Measurements from ENCODE around the gene ZNF835. TPM values are rescaled to one million over a fixed set of nuclear protein-coding genes. Genes with fewer than 3 reads are reported as not detected.

Gene ZNF835
- polyA plus RNA-seq, 1 donor from 2014 or later = not detected

DNA sequence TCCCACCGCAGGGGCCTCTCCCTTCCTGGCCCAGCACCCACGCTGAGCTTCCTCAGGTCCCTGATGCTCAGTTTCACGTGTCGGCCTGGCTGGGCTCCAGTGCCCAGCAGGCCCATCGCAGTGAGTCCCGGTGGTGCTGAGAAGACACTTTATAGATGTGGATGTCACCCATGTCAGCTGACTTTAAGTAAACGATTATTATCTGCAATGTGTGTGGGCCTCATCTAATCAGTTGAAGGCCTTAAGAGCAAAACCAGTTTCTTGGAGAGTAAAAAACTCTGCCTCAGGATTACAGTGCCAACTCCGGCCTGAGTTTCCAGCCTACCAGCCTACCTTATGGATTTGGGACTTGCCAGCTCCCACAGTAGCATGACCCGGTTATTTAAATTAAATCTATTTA lies 45.8 kb downstream of the ZNF835 start:
- Histone ChIP-seq H3K9me2 (ENCODE audit: insufficient read depth, low read length) (no peaks in the 10 kb centered on the region), H3K36me3 (ENCODE audit: insufficient read depth, low read length) (peaks cover 36% of the 10 kb centered on the region), H3K27ac (ENCODE audit: low read length) (no peak overlapping the region), H2AFZ (ENCODE audit: low read depth, low read length) (no peak overlapping the region), H3K9me3 (ENCODE audit: low read length) (peaks cover 44% of the 10 kb centered on the region), H3F3A (ENCODE audit: insufficient read depth, low read length, poor library complexity, severe bottlenecking) (no peaks in the 10 kb centered on the region), H3K4me2 (ENCODE audit: low read length) (no peak overlapping the region), H3K9ac (ENCODE audit: low read length) (no peak overlapping the region), H3K79me2 (replicated peaks; ENCODE audit: insufficient read depth, low read length) (no peaks in the 10 kb centered on the region), H3K4me3 (ENCODE audit: low read length) (no peak overlapping the region), H3K27me3 (ENCODE audit: insufficient read depth, low read depth, low read length) (no peaks in the 10 kb centered on the region), H4K20me1 (ENCODE audit: insufficient read depth) (no peaks in the 10 kb centered on the region)
- TF ChIP-seq MXI1 (conservative IDR thresholded peaks at IDR 0.05; ENCODE audit: poor library complexity, severe bottlenecking) = no peak
- no peak for TF ChIP-seq TAF1 (IDR thresholded peaks at IDR 0.05; ENCODE audit: low read depth)
- TF ChIP-seq, protein P1, sequence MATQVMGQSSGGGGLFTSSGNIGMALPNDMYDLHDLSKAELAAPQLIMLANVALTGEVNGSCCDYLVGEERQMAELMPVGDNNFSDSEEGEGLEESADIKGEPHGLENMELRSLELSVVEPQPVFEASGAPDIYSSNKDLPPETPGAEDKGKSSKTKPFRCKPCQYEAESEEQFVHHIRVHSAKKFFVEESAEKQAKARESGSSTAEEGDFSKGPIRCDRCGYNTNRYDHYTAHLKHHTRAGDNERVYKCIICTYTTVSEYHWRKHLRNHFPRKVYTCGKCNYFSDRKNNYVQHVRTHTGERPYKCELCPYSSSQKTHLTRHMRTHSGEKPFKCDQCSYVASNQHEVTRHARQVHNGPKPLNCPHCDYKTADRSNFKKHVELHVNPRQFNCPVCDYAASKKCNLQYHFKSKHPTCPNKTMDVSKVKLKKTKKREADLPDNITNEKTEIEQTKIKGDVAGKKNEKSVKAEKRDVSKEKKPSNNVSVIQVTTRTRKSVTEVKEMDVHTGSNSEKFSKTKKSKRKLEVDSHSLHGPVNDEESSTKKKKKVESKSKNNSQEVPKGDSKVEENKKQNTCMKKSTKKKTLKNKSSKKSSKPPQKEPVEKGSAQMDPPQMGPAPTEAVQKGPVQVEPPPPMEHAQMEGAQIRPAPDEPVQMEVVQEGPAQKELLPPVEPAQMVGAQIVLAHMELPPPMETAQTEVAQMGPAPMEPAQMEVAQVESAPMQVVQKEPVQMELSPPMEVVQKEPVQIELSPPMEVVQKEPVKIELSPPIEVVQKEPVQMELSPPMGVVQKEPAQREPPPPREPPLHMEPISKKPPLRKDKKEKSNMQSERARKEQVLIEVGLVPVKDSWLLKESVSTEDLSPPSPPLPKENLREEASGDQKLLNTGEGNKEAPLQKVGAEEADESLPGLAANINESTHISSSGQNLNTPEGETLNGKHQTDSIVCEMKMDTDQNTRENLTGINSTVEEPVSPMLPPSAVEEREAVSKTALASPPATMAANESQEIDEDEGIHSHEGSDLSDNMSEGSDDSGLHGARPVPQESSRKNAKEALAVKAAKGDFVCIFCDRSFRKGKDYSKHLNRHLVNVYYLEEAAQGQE (IDR thresholded peaks at IDR 0.05; ENCODE audit: borderline replicate concordance) = no peak
- no peak for TF ChIP-seq EZH2 (IDR thresholded peaks at IDR 0.05; ENCODE audit: borderline replicate concordance, insufficient read depth, low read length, poor library complexity, severe bottlenecking)
- TF ChIP-seq EP300 (conservative IDR thresholded peaks at IDR 0.05; ENCODE audit: poor library complexity, severe bottlenecking) = no peak
- TF ChIP-seq, protein P2, sequence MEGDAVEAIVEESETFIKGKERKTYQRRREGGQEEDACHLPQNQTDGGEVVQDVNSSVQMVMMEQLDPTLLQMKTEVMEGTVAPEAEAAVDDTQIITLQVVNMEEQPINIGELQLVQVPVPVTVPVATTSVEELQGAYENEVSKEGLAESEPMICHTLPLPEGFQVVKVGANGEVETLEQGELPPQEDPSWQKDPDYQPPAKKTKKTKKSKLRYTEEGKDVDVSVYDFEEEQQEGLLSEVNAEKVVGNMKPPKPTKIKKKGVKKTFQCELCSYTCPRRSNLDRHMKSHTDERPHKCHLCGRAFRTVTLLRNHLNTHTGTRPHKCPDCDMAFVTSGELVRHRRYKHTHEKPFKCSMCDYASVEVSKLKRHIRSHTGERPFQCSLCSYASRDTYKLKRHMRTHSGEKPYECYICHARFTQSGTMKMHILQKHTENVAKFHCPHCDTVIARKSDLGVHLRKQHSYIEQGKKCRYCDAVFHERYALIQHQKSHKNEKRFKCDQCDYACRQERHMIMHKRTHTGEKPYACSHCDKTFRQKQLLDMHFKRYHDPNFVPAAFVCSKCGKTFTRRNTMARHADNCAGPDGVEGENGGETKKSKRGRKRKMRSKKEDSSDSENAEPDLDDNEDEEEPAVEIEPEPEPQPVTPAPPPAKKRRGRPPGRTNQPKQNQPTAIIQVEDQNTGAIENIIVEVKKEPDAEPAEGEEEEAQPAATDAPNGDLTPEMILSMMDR (IDR thresholded peaks at IDR 0.05; ENCODE audit: poor library complexity, severe bottlenecking) = no peak
- TF ChIP-seq RAD21 (conservative IDR thresholded peaks at IDR 0.05) = no peak
- TF ChIP-seq SMC3 (conservative IDR thresholded peaks at IDR 0.05; ENCODE audit: poor library complexity) = no peak
- TF ChIP-seq POLR2AphosphoS5 (IDR thresholded peaks at IDR 0.05) = no peak

DNA sequence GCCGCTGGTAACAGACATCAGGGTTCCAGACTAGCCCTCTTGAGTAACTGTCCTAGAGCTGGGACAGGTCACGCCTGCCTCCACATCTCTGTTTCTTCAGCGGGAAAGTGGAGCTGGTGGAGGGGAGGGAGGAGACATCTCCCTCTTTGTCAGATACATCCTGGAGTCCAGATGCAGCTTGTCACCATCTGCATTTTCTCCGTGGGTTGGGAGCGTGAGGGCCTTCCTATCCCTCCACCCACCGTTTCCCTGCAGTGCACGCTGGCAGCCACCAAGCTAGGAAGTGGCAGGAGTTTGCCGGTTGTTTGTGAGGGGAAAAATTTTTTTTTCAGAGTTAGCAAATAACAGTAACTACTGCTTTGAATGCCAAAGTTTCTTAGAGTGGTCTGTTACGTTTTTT lies 48.6 kb downstream of the ZNF835 start:
- no peaks in the 10 kb centered on the region for H4K20me1 ChIP-seq (ENCODE audit: insufficient read depth)
- no peak overlapping the region for H3K4me3 ChIP-seq (ENCODE audit: low read length)
- H2AFZ ChIP-seq (ENCODE audit: low read depth, low read length) = no peak overlapping the region
- H3F3A ChIP-seq (ENCODE audit: insufficient read depth, low read length, poor library complexity, severe bottlenecking) = no peaks in the 10 kb centered on the region
- TF ChIP-seq, protein P2 (IDR thresholded peaks at IDR 0.05; ENCODE audit: poor library complexity, severe bottlenecking) = no peak
- no peak for TF ChIP-seq EZH2 (IDR thresholded peaks at IDR 0.05; ENCODE audit: borderline replicate concordance, insufficient read depth, low read length, poor library complexity, severe bottlenecking)
- no peak for TF ChIP-seq EP300 (conservative IDR thresholded peaks at IDR 0.05; ENCODE audit: poor library complexity, severe bottlenecking)
- TF ChIP-seq TAF1 (IDR thresholded peaks at IDR 0.05; ENCODE audit: low read depth) = no peak
- no peak for TF ChIP-seq POLR2AphosphoS5 (IDR thresholded peaks at IDR 0.05)
- TF ChIP-seq, protein P1 (IDR thresholded peaks at IDR 0.05; ENCODE audit: borderline replicate concordance) = no peak
- no peak for TF ChIP-seq MXI1 (conservative IDR thresholded peaks at IDR 0.05; ENCODE audit: poor library complexity, severe bottlenecking)
- TF ChIP-seq RAD21 (conservative IDR thresholded peaks at IDR 0.05) = no peak
- no peak for TF ChIP-seq SMC3 (conservative IDR thresholded peaks at IDR 0.05; ENCODE audit: poor library complexity)
- peaks cover 12% of the 10 kb centered on the region for H3K79me2 ChIP-seq (replicated peaks; ENCODE audit: insufficient read depth, low read length)
- H3K27me3 ChIP-seq (ENCODE audit: insufficient read depth, low read depth, low read length) = no peaks in the 10 kb centered on the region
- no peak overlapping the region for H3K4me2 ChIP-seq (ENCODE audit: low read length)
- H3K9ac ChIP-seq (ENCODE audit: low read length) = no peak overlapping the region
- H3K27ac ChIP-seq (ENCODE audit: low read length) = no peak overlapping the region
- H3K9me2 ChIP-seq (ENCODE audit: insufficient read depth, low read length) = no peaks in the 10 kb centered on the region
- H3K36me3 ChIP-seq (ENCODE audit: insufficient read depth, low read length) = peaks cover 41% of the 10 kb centered on the region
- peaks cover 34% of the 10 kb centered on the region for H3K9me3 ChIP-seq (ENCODE audit: low read length)

Measured in neural cell (in vitro differentiated cells).